Measurements from ENCODE around the gene ZNF746. TPM values are rescaled to one million over a fixed set of nuclear protein-coding genes. Genes with fewer than 3 reads are reported as not detected.

The ZNF746 gene
- total RNA-seq, 4 donors from 2014 or later = 15.1 to 30.4 (median 25.0) TPM

GRCh38 chr7:149459540-149460452 lies 37.8 kb downstream of the ZNF746 start:
- DNase-seq (ENCODE audit: low spot score) (no peak), ATAC-seq (ENCODE audit: low FRiP score) (peak; percentile 72)
- no peak for TF ChIP-seq CTCF (IDR thresholded peaks at IDR 0.05)

GRCh38 chr7:149459201-149459539 lies 38.4 kb downstream of the ZNF746 start:
- no peak for TF ChIP-seq CTCF (IDR thresholded peaks at IDR 0.05)
- ATAC-seq (ENCODE audit: low FRiP score) (peak; percentile 5), DNase-seq (ENCODE audit: low spot score) (no peak)

GRCh38 chr7:149458235-149458634 lies 39.4 kb downstream of the ZNF746 start:
- no peak for ATAC-seq (ENCODE audit: low FRiP score)
- no peak for TF ChIP-seq CTCF (IDR thresholded peaks at IDR 0.05)

GRCh38 chr7:149457766-149458165 lies 39.8 kb downstream of the ZNF746 start:
- no peak for DNase-seq (ENCODE audit: low spot score)
- no peak for ATAC-seq (ENCODE audit: low FRiP score)
- no peak for TF ChIP-seq CTCF (IDR thresholded peaks at IDR 0.05)

More at GRCh38 chr7:149458235-149458634, 39.4 kb downstream of the ZNF746 start:
- DNase-seq (ENCODE audit: low spot score) = no peak

DNA sequence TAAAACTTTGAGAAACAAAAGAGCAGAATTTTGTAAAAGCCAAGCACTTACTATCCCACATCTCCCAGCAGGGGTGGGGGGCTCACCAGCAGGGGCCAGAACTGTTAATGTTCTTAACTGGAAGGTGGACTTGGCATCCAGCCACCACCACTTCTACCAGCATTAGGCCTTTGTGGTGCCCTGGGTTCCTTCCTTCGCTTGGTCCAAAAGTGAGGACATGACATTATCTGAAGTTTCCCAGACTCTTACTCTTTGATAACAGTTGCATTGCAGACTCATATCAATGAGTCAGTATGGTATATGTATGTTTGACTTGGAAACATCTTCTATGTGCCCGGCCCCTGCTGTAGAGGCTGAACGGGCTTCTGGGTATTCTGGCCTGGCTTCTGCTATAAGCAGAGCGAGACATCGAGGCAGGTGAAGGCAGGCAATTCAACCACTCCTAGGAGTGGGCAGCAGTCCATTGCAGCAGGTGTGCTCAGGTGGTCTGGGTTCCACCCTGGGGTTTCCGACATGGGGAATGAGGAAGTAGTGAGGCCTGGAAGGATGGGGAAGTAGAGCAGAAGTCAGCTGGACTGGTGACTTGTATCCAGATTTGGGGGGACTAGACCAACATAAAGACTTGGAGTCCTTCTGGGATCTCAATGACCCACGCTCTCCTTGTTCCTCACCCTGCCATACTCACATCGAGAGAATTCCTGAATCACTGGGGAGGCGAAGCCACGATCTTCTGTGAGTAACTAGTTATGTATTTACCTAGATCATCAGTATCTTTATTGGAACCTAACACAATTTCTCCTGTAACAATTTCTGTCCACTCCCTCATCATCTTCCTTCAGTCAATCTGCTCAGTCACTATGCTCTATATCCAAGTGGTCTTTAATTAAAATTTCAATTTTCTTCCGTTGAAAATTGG lies 40.8 kb downstream of the ZNF746 start:
- DNase-seq (ENCODE audit: low spot score) (no peak), ATAC-seq (ENCODE audit: low FRiP score) (no peak)
- TF ChIP-seq CTCF (IDR thresholded peaks at IDR 0.05) = no peak

DNA sequence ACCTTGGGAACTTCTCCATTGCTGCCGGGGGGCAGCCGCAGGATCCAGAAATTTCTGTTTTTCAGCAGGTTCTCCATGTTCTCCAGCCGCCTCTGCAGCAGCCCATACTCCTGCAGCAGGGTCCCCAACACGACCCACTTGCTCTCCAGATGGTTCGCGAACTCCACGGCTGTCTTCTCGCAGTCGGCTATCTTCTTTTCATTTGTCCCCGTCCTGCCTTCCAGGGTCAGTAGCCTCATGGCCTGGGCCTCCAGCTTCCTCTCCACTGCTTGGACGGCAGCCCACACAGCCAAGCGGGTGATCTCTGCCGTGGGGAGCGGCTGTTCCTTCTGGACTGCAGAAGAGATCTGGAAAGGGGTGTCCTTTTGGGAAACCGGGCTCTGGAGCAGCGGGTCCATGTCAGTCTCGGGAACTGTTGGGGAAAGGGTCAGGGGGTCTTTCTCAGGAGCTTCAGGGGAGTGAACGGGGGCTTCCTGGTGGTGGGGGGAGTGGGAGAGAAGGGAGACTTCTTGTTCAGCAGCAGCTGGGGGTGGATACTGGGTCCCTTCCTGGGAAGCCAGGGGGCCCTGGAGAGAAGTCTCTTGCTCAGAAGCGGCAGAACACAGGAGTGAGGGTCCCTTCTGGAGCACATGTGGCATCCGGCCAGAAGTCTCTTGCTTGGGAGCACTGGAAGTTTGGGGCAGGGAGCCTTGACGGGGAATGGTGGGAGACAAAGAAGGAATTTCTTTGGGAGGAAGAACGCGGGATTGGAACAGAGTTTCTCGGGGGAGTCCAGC lies 42.2 kb downstream of the ZNF746 start:
- ATAC-seq (ENCODE audit: low FRiP score) = no peak
- TF ChIP-seq CTCF (IDR thresholded peaks at IDR 0.05) = no peak
- no peak for DNase-seq (ENCODE audit: low spot score)

All from omental fat pad (tissue), 4 donors.